H1 (cell line): Measurements from ENCODE around the gene FADS2.

Experiments
- BRCA1 ChIP-seq: IDR thresholded peaks from 2 replicates; pipeline ENCODE4 v1.6.1; 2012; ENCODE audit warnings: low read depth, low read length, improper control_type of control experiment
- CHD1 ChIP-seq: IDR thresholded peaks from 2 replicates; pipeline ENCODE4 v1.6.1; 2012; ENCODE audit warnings: low read depth, low read length, improper control_type of control experiment
- CHD2 ChIP-seq: IDR thresholded peaks from 2 replicates; pipeline ENCODE4 v1.6.1; 2012; ENCODE audit warnings: low read length, improper control_type of control experiment
- CTCF ChIP-seq, 3 experiments: IDR thresholded peaks; 1 replicate in 2 of 3; 2 replicates in 1 of 3; pipeline versions ENCODE4 v1.5.1 to v1.6.1; 2011; ENCODE audit warnings: low read length in 3 of 3, mild to moderate bottlenecking in 3 of 3, inconsistent platforms in 2 of 3, low read depth in 1 of 3, moderate library complexity in 1 of 3; ENCODE audit not compliant: insufficient read depth in 1 of 3; ENCODE audit errors: control extremely low read depth in 1 of 3
- POLR2A ChIP-seq, 2 experiments: IDR thresholded peaks; 1 replicate in 1 of 2; 2 replicates in 1 of 2; pipeline ENCODE4 v1.6.1; 2011; ENCODE audit warnings: low read depth in 2 of 2, low read length in 2 of 2, mild to moderate bottlenecking in 2 of 2; ENCODE audit errors: control extremely low read depth in 1 of 2
- POLR2AphosphoS5 ChIP-seq: IDR thresholded peaks from 2 replicates; pipeline ENCODE4 v1.6.1; 2011; ENCODE audit warnings: low read depth, low read length
- SIN3A ChIP-seq, 2 experiments: IDR thresholded peaks in 1 of 2; conservative IDR thresholded peaks in 1 of 2; 2 replicates each; pipeline ENCODE4 v1.6.1; 2011 to 2012; ENCODE audit warnings: low read length in 2 of 2, improper control_type of control experiment in 1 of 2, low read depth in 1 of 2, mild to moderate bottlenecking in 1 of 2
- SP1 ChIP-seq: IDR thresholded peaks from 2 replicates; pipeline ENCODE4 v1.6.1; 2011; ENCODE audit warnings: low read depth, low read length
- TCF12 ChIP-seq: IDR thresholded peaks from 2 replicates; pipeline ENCODE4 v1.6.1; 2011; ENCODE audit warnings: low read depth, mild to moderate bottlenecking, low read length

GRCh38 chr11:61908730-61909316 is 80.7 kb downstream of the FADS2 start:
- TF ChIP-seq CTCF (IDR thresholded peaks at IDR 0.05; ENCODE audit: control extremely low read depth in 1 of 3, insufficient read depth in 1 of 3, low read depth in 1 of 3, low read length in 3 of 3) (no peak), POLR2AphosphoS5 (no peak), POLR2A (IDR thresholded peaks at IDR 0.05; ENCODE audit: control extremely low read depth in 1 of 2, low read depth in 2 of 2, low read length in 2 of 2) (no peak), SIN3A (conservative IDR thresholded peaks at IDR 0.05 in 1 of 2, IDR thresholded peaks at IDR 0.05 in 1 of 2; ENCODE audit: low read depth in 1 of 2, low read length in 2 of 2) (no peak), SP1 (no peak), CHD2 (no peak), CHD1 (no peak), BRCA1 (no peak), TCF12 (no peak)
